HuH-7 (cell line): ENCODE results near the gene ABLIM2.
A peak's percentile ranks its signal among the peaks of the same experiment; 100 is the strongest.

Source experiments
- DNase-seq: peaks from one replicate; pipeline ENCODE4 v3.0.0; 2011; ENCODE audit warnings: low spot score

The ABLIM2 gene

DNA sequence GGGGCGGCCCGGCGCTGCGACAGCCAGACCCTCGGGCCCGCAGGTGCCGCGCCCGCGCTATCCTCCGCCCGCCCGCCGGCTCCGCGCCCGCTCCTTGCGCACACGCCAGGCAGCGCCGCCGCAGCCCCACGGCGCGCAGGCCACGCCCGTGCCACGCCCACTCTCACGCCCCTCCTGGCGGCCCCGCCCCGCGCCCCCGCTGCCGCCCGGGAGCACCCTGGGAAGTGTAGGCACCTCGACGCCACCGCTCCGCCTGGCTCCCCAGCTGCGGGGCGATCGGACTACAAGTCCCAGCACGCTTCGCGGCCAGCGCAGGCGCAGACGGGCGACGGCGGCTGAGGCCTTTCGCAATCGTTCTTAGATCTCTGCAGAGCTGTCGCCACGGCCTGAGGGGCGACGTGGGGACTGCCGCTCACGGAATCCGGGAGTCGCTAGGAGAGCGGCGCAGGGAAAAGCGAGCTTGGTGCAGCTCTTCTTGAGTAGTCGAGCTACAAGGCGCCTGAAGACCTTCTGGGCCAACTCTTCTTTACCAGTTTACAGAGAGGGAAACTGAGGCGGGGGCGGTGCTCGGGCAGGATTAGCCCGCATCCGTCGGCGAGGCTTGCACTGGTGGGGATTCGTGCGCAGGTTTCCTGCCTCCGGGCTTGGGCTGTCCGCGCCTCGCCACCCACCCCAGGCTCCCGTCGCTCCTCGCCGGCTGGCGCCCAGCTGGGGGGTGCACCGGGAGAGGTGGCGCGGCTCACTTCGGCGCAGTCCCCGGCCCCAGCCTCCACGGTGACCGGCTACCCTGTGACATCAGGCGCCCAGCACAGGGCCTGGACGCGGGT, at the start of gene ABLIM2:
ABLIM2 (minus strand) TSS at position 104 of the 827 bp plus-strand sequence. CDS start 124 bp downstream, outside the sequence.
- DNase-seq, result peak; percentile 83

DNA sequence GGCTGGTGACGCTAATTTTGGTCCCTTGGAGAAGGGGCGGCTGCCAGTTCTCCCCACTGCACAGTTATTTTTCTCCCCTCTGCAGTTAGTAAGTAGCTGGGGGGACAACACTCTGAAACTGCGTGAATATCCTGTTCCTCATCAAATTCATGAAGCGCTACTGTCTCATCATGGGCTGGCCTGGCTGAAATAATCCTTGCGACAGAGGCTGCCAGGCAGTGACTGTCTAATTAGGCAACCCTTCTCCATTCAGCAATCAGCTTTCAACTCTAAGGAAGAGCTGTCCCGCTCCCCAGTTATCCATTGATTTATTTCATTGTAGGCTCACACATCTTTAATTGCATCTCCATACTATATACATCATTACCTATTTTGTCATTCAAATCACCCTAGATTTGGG, 48.7 kb upstream of the ABLIM2 start:
- no peak for DNase-seq

DNA sequence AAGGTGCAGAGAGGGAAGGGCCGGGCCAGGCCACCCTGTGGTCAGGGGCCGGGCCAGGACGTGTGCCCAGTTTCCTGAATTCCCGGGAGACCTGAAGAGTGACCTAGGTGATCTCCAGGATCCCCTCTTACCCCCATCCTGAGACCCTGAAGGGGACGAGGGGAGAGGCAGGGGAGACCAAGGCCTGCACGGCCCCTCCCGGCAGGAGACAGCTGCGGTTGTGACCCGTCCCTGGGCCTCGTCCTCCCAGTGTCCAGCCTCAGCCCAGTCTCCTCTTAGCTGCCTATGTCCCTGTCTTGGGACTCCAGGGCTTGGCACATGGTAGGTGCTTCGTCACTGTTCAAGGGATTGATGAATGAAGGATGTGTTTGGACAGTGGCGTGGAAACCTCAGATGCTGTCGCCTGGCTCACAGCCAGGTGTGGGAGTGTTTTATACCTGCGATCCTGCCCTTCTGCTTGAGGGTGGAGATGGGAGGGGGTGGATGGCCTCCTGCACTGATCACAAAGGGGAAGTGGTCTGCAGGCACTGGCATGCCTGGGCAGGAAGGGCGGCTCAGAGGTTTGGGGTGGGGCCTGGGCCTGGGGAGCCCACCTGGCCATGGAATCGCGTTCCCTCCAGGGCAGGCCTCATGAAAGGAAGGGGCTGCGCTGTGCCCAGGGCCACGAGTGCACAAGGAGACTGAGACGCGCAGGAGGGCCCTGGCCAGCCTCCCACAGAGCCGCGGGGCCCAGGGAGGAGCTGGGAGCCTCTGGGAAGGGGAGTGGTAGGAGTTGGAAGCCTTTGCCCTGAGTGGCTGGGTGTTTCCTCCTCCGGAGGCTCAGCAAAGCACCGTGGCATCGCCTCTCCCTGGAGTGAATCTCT, 47.4 kb upstream of the ABLIM2 start:
- no peak for DNase-seq

DNA sequence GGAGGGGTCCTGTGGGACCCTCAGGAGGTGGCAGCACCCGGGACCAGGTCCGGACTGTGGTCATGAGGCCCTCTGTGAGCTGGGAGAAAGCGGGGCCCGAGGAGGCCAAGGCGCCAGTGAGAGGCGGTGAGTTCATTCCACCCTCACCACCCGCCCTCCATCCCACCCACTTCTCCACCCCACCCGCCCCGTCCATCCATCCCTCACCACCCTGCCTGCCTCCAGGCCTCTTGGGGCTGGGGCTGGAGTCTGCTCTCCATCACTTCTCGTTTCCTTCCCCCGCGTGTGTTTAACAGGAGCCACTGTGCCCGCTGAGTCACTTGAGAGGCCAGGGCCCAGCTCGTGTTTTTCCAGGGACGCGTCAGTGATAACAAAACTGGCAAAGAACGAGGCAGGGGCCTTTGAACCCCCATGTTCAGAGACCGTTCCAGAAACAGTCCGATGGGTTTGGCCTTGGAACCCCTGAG, 46.7 kb upstream of the ABLIM2 start:
- no peak for DNase-seq

DNA sequence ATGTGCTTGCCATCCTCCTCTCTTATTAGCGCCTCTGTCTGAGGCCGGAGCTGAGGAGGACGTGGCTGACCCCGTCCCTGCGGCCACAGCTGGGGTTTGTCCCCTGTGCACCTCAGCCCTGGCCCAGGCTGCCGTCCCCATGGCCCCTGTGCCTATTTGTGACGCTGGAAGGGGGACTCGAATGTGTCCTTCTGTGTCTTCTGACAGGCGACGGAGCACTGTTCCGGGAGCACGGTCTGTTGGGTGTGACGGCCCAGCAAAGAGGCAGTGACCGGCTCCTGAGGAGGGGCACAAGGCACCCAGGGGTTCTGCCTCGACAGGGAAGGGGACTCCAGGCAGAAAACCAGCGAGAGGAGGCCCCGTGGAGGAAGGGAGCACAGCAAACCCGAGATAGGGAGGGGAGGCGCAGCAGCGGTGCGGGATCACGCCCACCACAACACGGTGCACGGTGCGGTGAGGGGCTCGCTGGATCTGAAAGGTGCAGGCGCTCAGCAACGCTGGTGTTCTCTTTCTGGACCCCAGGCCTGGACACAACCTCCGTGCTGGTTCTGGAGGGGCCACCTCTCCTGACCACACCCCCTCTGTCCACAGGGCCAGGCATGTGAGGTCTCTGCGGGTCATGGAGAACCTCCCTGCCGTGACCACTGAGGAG, 46.1 kb upstream of the ABLIM2 start:
- no peak for DNase-seq

DNA sequence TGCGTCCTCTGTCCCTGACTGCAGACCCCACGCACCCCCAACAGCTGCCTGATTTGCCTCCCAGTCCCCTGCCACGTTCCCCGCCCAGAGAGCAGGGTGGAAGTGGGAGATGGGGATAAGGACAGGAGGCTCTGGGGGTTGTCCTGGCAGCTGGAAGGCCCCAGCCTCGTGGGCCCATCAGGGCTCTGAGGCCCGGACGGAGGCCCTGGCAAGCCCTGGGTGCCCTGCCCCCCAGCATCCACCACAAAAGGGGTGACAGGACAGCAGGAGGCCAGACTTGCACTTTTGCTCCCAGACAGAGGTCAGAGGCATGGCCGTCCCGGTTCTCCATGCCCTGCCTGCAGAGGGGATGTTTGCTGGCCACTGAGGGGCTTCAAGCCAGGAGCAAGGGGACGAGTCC, 45.2 kb upstream of the ABLIM2 start:
- DNase-seq, result no peak

DNA sequence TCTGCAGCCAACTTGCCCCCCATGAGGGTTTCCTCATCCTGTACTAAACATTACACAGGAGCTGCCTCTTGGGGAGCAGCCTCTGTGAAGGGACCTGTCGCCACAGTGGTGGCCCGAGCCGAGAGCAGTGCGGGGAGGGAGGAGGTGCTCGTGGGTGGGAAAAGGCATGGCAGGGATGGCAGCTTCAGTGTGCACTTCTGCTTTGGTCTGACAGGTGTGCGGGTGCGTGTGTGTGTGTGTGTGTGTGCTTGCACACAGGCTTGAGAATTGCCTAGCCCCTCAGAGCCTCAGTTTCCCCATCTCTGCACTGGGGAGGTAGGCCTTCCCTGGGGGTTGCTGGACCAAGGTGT, 44.4 kb upstream of the ABLIM2 start:
- no peak for DNase-seq

DNA sequence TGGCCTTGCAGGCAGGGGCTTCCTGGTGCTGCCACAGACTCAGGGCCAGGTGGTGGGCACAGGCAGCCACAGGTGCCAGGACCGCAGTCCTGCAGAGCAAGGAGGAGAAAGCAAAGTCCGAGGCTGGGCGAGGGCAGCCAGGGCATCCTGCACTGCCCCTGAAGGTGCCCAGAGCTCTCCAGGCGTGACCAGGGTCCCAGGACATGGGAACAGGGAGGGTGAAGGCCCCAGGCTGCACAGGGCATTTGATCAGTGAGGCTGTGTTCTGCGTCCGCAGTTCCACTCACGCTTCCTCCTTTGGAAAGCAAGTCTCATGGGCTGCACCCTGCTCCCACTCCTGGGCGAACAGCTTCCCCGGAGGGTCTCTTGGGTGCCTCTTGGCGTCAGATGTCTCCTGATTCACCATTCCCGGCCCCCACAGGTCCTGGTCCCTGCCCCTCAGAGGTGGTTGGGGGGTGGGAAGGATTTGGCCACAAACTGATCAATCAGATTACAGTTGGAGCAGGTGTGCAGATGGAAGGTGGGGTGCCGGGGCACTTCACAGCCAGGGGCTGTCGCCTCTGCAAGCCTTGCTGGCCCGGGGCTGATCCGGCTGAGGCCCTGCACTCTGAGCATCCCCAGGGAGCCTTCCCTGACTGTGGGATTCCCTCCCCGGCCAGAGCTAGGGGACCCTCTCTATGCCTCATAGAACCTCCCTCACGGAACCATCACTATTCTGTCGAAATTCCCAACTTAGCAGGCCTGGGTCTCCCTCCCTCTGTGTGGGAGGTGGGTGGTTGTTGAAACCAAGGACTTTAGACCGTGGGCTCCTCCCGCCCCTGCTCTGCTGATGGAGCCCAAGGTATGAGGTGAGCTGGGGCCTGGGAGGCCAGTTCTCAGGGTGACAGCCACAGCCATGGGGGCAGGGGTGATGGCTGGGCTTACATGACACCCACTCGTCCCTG, 43.8 kb upstream of the ABLIM2 start:
- DNase-seq, result peak; percentile 78

DNA sequence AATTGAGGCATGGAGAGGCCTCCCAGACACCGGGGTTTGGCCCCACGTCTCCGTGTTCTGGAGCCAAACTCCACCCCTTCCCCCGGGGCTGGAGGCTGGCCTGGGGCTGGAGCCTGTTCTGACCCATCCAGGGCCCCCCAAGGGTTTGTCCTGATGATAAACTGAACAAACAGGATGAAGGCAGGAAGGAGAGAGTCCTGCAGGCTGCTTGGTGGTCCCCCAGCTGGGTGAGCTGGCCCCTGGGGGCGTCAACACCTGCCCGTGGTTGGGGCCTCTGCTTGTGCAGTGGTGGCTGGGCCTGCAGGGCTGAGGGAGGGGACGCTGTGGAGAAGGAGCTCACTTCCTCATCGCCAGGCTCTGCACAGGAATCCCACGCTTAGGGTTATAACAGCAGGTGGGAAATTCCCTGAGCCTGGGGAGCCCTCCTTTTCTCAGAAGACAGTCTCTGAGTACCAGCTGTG, 42.7 kb upstream of the ABLIM2 start:
- DNase-seq, result no peak

DNA sequence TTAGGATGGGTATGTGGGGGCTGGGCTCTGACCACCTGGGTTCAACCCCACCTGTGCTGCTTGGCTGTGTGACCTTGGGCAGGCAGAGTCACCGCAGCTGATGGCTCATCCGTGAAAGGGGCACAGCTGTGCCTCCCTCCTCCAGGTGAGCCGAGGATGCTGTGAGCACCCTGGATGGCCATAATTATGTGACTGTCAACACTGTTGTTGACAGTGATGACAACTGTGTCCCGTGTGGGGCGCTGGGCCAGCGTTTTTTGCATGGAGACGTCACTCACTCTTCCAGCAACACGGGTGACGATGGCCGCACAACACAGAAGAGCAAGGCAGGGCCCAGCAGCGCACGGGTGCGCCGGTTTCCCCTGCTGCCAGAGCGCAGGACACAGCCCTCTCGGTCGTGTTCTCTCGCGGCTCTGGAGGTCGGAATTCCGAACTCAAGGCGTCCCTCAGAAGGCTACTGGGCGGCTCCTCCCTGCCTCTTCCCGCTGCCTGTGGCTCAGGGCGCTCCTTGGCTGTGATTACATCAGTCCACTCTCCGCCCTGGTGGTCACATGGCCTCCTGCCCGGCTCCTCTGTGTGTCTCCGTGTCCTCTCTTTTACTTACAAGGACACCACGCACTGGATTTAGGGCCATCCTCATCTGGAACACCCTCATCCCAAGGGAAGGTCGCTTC, 41.8 kb upstream of the ABLIM2 start:
- DNase-seq, result no peak

DNA sequence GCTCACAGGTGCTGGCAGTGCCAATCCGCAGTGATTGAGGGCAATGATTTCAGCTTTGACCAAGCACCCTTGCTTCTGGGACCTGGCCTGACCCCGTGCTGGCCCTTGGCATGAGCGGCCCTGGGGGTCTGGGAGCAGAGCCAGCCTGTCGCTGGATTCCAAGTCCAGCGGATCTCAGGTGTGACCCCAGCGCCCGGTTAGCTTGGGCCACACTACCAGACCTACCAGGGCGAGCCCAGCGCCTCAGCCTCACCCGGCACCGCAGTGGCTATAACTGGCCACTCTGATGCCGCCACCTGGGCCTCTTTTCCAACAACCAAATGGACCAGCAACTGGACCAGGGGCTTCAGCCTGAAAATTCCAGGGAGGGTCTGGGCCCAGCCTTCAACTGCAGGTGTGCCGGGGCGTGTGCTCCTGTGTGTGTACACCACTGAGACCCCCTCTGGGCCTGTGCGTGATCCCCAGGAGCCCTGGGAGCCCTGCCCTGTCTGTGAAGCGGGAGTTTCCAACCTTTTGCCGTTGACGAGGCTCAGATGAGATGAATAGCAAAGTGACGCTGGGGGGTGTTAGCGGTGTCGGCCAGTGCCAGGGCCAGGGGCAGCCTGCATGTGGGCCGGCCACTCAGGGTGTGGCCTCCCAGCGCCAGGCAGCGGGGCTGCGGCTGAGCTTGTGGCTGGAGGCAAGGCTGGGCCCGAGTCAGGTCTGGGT, 41.1 kb upstream of the ABLIM2 start:
- no peak for DNase-seq

DNA sequence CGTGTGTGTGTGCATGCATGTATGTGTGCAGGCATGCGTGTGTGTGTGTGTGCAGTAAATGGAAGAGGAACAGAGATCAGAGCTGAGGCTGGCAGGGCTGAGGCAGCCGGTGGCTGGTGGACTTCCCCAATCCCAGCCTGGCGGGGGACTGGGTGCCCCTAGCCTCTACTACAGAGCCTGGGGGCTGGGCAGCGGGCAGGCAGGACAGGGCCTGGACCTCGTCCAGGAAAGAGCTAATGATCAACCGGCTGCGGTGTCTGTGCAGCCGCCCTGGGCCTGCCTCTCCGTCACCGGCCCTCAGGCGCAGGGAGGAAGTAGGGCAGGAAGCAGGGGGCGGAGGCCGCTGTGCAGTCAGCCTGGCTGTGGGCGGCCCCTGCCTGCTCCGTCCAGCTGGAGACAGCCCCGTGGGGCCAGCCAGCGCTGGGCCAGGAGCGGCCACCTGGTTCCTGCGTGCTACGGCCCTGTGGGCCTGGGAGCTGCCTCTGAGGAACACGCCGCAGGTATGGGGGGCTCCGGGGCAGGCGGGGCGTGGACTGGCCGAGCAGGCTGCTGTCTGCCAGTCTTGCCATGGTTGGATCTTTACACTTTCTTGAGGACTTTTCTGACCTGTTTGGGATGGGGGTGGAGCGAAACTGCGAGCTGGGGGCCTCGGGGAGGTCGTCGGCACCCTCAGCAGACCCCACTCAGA, 40.4 kb upstream of the ABLIM2 start, which contains the start of gene SH3TC1:
SH3TC1 (plus strand) TSS at position 385 of the 688 bp plus-strand sequence. CDS start 5,905 bp downstream, outside the sequence.
- DNase-seq, result peak; percentile 98

DNA sequence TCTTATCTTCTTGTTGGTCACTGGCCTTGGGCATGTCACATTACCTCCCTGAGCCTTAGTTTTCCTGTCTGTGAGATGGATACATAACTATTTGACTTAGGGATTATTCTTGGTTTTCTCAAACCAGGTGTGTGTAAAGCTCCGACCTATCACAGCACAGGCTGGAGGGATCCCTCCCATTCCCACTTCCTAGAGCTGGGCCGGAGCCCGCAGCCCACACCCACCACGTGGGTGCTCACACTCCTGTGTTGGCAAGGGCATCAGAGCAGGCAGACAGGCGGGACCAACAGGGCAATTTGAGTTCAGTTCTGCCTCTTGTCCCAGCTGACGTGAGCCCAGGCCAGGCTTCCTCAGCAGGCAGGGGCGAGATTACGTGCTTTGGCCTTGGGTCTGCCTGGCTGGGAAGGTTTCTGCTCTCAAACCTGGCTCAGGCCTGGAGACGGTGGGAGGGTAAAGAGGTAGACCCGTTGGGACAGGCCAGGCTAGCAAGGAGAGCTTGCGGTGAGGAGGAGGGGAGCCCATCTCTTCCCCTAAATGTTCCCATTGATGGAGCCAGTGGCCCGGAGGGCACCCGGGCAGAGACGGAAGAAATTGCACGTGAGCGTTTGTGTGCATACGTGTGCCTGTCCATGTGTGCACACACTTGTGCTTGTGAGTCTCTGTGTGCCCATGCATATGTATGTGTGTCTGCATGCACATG, 39.7 kb upstream of the ABLIM2 start:
- no peak for DNase-seq

DNA sequence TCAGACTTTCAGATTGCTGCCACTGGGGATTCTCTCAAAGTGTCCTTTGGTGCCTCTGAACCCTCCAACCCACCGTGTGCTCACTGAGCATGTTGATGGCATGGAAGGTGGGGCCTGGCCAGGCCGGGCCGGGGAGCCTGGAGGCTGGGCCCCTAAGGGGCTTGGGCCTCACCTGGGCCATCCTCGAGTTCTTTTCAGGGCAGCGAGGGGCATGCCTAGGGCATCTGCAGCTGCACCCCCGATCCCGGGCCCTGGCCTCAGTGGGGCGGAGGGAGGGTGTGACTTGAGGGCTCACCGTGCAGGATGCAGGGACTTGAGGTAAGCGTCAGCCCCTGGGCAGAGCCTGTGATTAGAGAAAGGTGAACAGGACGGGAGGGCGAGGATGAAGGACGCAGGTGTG, 38.9 kb upstream of the ABLIM2 start:
- no peak for DNase-seq

DNA sequence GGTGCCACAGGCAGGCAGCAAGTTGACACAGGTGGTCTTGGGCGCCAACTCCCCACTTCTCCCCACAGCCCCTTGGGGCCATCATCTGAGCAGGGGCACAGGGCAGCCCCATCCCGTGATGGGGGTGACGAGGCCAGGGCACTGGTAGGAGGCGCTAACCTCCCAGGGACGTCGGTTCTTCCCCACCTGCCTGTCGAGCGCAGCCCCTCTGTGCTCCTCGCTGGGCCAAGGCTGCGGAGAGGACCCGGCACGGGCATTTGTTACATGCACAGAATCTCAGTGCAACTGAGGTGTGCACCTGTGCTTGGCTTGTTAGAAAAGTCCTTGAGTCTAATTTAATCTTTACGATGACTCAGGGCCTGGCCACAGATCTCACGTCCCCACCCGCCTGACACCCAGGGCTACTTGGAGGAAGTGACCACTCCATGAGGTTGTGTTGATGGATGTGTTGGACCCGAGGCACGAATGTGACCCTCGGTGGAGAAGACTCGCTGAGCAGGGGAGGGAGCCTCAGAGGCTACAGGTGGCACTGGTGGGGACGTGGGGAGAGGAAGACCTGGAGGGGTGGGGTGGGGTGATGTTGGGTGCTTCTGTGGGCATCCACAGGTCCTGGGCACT, 37.3 kb upstream of the ABLIM2 start:
- no peak for DNase-seq

DNA sequence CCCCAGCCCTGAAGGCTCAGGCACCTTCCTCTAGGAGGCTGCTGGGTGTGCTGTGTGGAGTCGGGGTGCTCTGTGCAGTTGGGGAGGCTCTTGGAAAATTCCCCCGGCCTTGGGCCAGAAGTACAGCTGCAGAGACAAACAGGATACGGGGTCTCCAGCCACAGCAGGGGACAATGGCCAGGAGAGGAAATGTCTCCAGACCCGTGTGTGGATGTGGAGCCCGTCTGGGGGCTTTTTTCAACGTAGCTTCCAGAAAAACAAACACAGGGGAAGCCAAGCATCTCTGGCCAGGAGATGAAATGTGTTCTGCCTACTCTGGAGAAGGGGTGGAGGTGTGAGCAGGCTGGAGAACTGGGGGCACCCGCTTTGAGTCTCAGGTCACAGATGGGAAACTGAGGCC, 36.8 kb upstream of the ABLIM2 start:
- no peak for DNase-seq

DNA sequence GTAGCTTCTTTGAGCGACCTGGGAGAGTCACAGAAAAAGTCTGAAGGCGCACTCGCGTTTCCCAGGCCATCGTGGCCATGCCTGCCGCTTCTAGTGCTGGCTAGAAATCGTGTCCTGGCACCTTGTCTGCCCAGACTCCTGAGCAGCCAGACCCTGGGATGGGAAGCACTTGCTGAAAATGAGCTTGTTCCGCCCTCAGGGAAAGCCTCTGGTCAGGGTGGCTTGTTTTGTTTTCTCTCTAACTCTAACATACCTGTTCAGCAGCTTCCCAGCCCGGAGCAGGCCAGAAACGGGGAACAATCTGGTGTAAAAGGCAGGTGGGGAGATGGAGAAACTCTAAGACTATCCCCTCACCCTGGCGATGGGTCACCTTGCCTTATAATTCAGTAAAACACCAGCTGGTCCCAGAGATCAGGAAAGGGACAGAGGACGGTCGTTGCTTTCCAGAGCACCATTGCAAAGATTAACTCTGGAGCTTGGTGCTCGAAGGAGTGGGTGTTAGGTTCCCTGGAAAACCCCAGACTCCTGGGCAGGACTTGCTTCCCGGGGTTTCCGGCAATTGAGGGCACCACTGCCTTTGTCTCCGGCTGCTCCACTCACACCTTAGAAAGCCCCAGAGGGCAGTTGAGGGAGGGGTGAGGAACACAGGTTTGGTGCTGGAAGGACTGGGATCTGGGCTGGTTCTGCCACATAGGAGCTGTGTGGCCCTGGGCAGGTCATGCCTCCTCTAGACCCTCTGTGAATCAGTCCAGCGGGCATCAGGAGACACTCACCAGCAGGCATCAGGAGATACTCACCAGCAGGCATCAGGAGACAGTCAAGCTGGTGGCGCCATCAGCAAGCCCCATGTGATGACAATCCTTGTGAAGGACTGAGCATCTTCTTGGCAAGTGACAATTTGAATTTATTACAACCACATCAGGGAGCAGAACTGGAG, 36.0 kb upstream of the ABLIM2 start:
- no peak for DNase-seq
